HG02938 (cell line): Measurements from ENCODE around the gene SH3RF3.

Experiments used
- ATAC-seq: cut with Tn5 transposase; IDR thresholded peaks from one replicate; pipeline ENCODE4 v1.9.1; 2021; ENCODE audit warnings: mild to moderate bottlenecking, moderate library complexity; ENCODE audit not compliant: unreplicated experiment

Gene SH3RF3

GRCh38 chr2:109422758-109423500, 293.9 kb downstream of the SH3RF3 start:
- no peak for ATAC-seq

- ATAC-seq = no peak
Observed at GRCh38 chr2:109423556-109424359, 294.8 kb downstream of the SH3RF3 start.

GRCh38 chr2:109425411-109425810, 296.4 kb downstream of the SH3RF3 start:
- ATAC-seq = no peak

GRCh38 chr2:109427661-109428091, 298.7 kb downstream of the SH3RF3 start:
- ATAC-seq = no peak

GRCh38 chr2:109428281-109428680, 299.3 kb downstream of the SH3RF3 start:
- no peak for ATAC-seq

GRCh38 chr2:109428841-109429566, 300.0 kb downstream of the SH3RF3 start:
- ATAC-seq = no peak

GRCh38 chr2:109429567-109430328, 300.7 kb downstream of the SH3RF3 start:
- no peak for ATAC-seq

- ATAC-seq = no peak
Observed at GRCh38 chr2:109430329-109430636, 301.3 kb downstream of the SH3RF3 start.

- ATAC-seq = no peak
Observed at GRCh38 chr2:109432421-109432820, 303.4 kb downstream of the SH3RF3 start.

GRCh38 chr2:109433486-109433885, 304.5 kb downstream of the SH3RF3 start:
- no peak for ATAC-seq

GRCh38 chr2:109433926-109434325, 304.9 kb downstream of the SH3RF3 start:
- ATAC-seq = no peak

- ATAC-seq = no peak
Observed at GRCh38 chr2:109434351-109434750, 305.3 kb downstream of the SH3RF3 start.

- no peak for ATAC-seq
Observed at GRCh38 chr2:109435066-109435690, 306.2 kb downstream of the SH3RF3 start.

- ATAC-seq = no peak
Observed at GRCh38 chr2:109435901-109436598, 307.0 kb downstream of the SH3RF3 start.

- no peak for ATAC-seq
Observed at GRCh38 chr2:109436610-109437225, 307.7 kb downstream of the SH3RF3 start.

- ATAC-seq = no peak
Observed at GRCh38 chr2:109437325-109438090, 308.5 kb downstream of the SH3RF3 start.

GRCh38 chr2:109438146-109438545, 309.1 kb downstream of the SH3RF3 start:
- ATAC-seq = no peak

GRCh38 chr2:109438773-109439389, 309.9 kb downstream of the SH3RF3 start:
- no peak for ATAC-seq
